ENCODE measurements around the gene EFNB3.

The EFNB3 gene

GRCh38 chr17:7745748-7746470 lies 40.9 kb downstream of the EFNB3 start (continued):
- TF ChIP-seq ZNF600 (tag by site-specific recombination; IDR thresholded peaks at IDR 0.05) (peak; percentile 27; the same call in 1 of the 2 replicates), ZNF629 (tag by site-specific recombination; IDR thresholded peaks at IDR 0.05) (0 out of 2 replicates have a peak, but pooled peaks have one; percentile 69), ZNF514 (tag by site-specific recombination; IDR thresholded peaks at IDR 0.05) (no peak), ZNF366 (tag by site-specific recombination; conservative IDR thresholded peaks at IDR 0.05) (peak; percentile 68), ZNF24 (tag by site-specific recombination; IDR thresholded peaks at IDR 0.05) (peak; percentile 76), ZEB2 (tag by site-specific recombination; IDR thresholded peaks at IDR 0.05) (peak; percentile 78)

GRCh38 chr17:7747635-7748071 lies 42.7 kb downstream of the EFNB3 start:
- H3K4me1 ChIP-seq (ENCODE audit: control insufficient read depth, insufficient read depth, low read length), result peaks cover 22% of the 10 kb centered on the region
- TF ChIP-seq ZNF629 (tag by site-specific recombination; IDR thresholded peaks at IDR 0.05), result 0 out of 2 replicates have a peak, but pooled peaks have one; percentile 7
- TF ChIP-seq PRDM6 (tag by site-specific recombination; IDR thresholded peaks at IDR 0.05), result peak; percentile 28; the same call in 1 of the 2 replicates
- peak; percentile 53; the same call in 1 of the 2 replicates for TF ChIP-seq TRIM28 (IDR thresholded peaks at IDR 0.05; ENCODE audit: borderline replicate concordance, low read length)
- no peak for TF ChIP-seq BCL11A (tag by site-specific recombination; IDR thresholded peaks at IDR 0.05; ENCODE audit: low read depth)
- TF ChIP-seq ZNF544 (tag by site-specific recombination; IDR thresholded peaks at IDR 0.05), result no peak
- TF ChIP-seq ZNF366 (tag by site-specific recombination; conservative IDR thresholded peaks at IDR 0.05), result peak; percentile 31; the same call in 1 of the 2 replicates
- no peak for TF ChIP-seq ZSCAN30 (tag by site-specific recombination; IDR thresholded peaks at IDR 0.05)
- 0 out of 2 replicates have a peak, but pooled peaks have one; percentile 9 for TF ChIP-seq ZNF580 (tag by site-specific recombination; IDR thresholded peaks at IDR 0.05)
- no peak for TF ChIP-seq GLIS1 (tag by site-specific recombination; IDR thresholded peaks at IDR 0.05)
- TF ChIP-seq ZNF2 (tag by site-specific recombination; IDR thresholded peaks at IDR 0.05), result no peak
- peak overlapping the region; percentile 68 for H3K27ac ChIP-seq (ENCODE audit: extremely low read depth, low read depth, low read length)
- POLR2A ChIA-PET, result interaction anchor here (1.1 to 1.8 kb wide), 7 partner anchors 19 to 132 kb away, joined by 3 to 7 read pairs (median 4); partner anchors contain the start of genes CYB5D1, NAA38 and TP53
- no peak overlapping the region for H3K4me3 ChIP-seq (ENCODE audit: low read depth, low read length)
- CTCF ChIA-PET, result interaction anchor here (0.6 to 7.3 kb wide), 13 partner anchors 11 to 326 kb away, joined by 3 to 89 read pairs (median 5); partner anchors contain the start of gene KDM6B
- H3K36me3 ChIP-seq (ENCODE audit: control insufficient read depth in 2 of 2, insufficient read depth in 1 of 2, low read length in 2 of 2), result no peaks in the 10 kb centered on the region; a peak in 1 of 3 replicates
- no peaks in the 10 kb centered on the region for H3K9me3 ChIP-seq (ENCODE audit: control insufficient read depth, insufficient read depth, low read depth, low read length)

GRCh38 chr17:7748076-7748775 lies 43.2 kb downstream of the EFNB3 start:
- no peak overlapping the region for H3K4me3 ChIP-seq (ENCODE audit: low read depth, low read length)
- POLR2A ChIA-PET, result interaction anchor here (0.7 to 1.8 kb wide), 9 partner anchors 17 to 133 kb away, joined by 3 to 7 read pairs (median 3); partner anchors contain the start of genes CYB5D1, NAA38 and TP53
- H3K27ac ChIP-seq (ENCODE audit: extremely low read depth, low read depth, low read length), result peak overlapping the region; percentile 68
- peaks cover 22% of the 10 kb centered on the region for H3K4me1 ChIP-seq (ENCODE audit: control insufficient read depth, insufficient read depth, low read length)
- TF ChIP-seq ZNF335 (tag by site-specific recombination; conservative IDR thresholded peaks at IDR 0.05), result peak; percentile 55
- TF ChIP-seq ZNF629 (tag by site-specific recombination; IDR thresholded peaks at IDR 0.05), result 0 out of 2 replicates have a peak, but pooled peaks have one; percentile 4
- TF ChIP-seq ZNF776 (tag by site-specific recombination; IDR thresholded peaks at IDR 0.05; ENCODE audit: borderline replicate concordance), result no peak
- TF ChIP-seq ZNF488 (tag by site-specific recombination; IDR thresholded peaks at IDR 0.05), result no peak
- TF ChIP-seq PRDM6 (tag by site-specific recombination; IDR thresholded peaks at IDR 0.05), result 0 out of 2 replicates have a peak, but pooled peaks have one; percentile 3
- CTCF ChIA-PET, result interaction anchor here (0.6 to 7.3 kb wide), 16 partner anchors 10 to 326 kb away, joined by 3 to 89 read pairs (median 5); partner anchors contain the start of gene KDM6B
- no peaks in the 10 kb centered on the region for H3K9me3 ChIP-seq (ENCODE audit: control insufficient read depth, insufficient read depth, low read depth, low read length)
- no peaks in the 10 kb centered on the region; a peak in 1 of 3 replicates for H3K36me3 ChIP-seq (ENCODE audit: control insufficient read depth in 2 of 2, insufficient read depth in 1 of 2, low read length in 2 of 2)

All from HEK293 (cell line).